Esophagus squamous epithelium (tissue), 5 donors: ENCODE data around the gene RET. TPM values are rescaled to one million over a fixed set of nuclear protein-coding genes. Genes with fewer than 3 reads are reported as not detected.

Experiments used
- DNase-seq: peaks from one replicate; lab custom pipeline; 2025; lab: John Stamatoyannopoulos, UW
- H3K27ac ChIP-seq, 4 donors: fragments of 200-600 bp; sonication (generic); one replicate each; pipeline ENCODE4 v1.5.1; 2016 to 2019; ENCODE audit warnings: mild to moderate bottlenecking in 1 of 4
- H3K27me3 ChIP-seq, 4 donors: fragments of 200-600 bp; sonication (generic); 1 replicate in 3 of 4; 2 replicates in 1 of 4; pipeline versions ENCODE4 v1.5.1 to v1.6.0; 2017 to 2021; ENCODE audit warnings: antibody characterized with exemption in 1 of 4
- H3K36me3 ChIP-seq, 3 donors: fragments of 200-600 bp; sonication (generic); one replicate each; pipeline ENCODE4 v1.5.1; 2016 to 2019
- H3K4me1 ChIP-seq, 3 donors: fragments of 200-600 bp; sonication (generic); one replicate each; pipeline ENCODE4 v1.5.1; 2017 to 2019
- H3K4me3 ChIP-seq, 4 donors: fragments of 200-600 bp; sonication (generic); 1 replicate in 3 of 4; 2 replicates in 1 of 4; pipeline ENCODE4 v1.5.1; 2016 to 2019; ENCODE audit warnings: mild to moderate bottlenecking in 2 of 4, moderate library complexity in 1 of 4
- H3K9me3 ChIP-seq, 3 donors: fragments of 200-600 bp; sonication (generic); one replicate each; pipeline ENCODE4 v1.5.1; 2016 to 2019
- POLR2A ChIP-seq, 4 donors: fragments of 450-650 bp; IDR thresholded peaks; one replicate each; pipeline ENCODE4 v1.6.1; 2017; ENCODE audit warnings: antibody characterized with exemption in 4 of 4, mild to moderate bottlenecking in 4 of 4, moderate library complexity in 3 of 4
- WGBS, 2 donors: methylation state at CpG; one replicate each; pipeline ENCODE4 v1.1.5; 2018; 5-methylcytosine and 5-hydroxymethylcytosine counted together
- intact Hi-C: fragments of 100-400 bp; cut with DNase I; formaldehyde crosslinking; loops from one replicate; pipeline ENCODE4 v1.15.0; 2022
- total RNA-seq, 4 donors: library from RNA; depleted of rRNA; stranded (reverse); fragments of >200 nt; gene quantifications; one replicate each; pipeline ENCODE4 v1.1.0, GENCODE V29; 2016
- TF ChIP-seq, protein P1 (sequence below), 6 experiments: fragments of 450-650 bp in 4 of 6; fragments of 200-600 bp in 2 of 6; sonication (generic) in 2 of 6; IDR thresholded peaks; one replicate each; pipeline ENCODE4 v1.5.1; 2016 to 2019; ENCODE audit warnings: antibody characterized with exemption in 6 of 6, mild to moderate bottlenecking in 4 of 6, moderate library complexity in 4 of 6
- donor health status: DM: yes; HTN: yes; CAD: no.

The RET gene
- under 1 TPM; 0.04 to 0.19 (median 0.11) TPM for total RNA-seq

DNA sequence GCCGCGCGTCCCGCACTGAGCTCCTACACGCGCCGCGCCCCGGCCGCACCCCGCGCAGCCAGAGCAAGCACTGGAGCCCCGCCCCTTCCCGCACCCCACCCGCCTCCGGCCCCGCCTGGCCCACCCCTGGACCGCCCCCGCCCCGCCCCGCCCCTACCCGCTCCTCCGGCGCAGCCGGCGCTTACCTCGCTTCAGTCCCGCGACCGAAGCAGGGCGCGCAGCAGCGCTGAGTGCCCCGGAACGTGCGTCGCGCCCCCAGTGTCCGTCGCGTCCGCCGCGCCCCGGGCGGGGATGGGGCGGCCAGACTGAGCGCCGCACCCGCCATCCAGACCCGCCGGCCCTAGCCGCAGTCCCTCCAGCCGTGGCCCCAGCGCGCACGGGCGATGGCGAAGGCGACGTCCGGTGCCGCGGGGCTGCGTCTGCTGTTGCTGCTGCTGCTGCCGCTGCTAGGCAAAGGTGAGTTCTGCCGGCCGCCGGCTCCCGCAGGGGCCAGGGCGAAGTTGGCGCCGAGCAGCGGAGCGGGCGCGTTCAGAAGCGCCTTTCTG is at the start of gene RET:
RET (plus strand) TSS at position 194 of the 545 bp plus-strand sequence; CDS start at position 384, 190 bp downstream.
- WGBS, 2 donors = no CpG with 5 or more reads among the region's 78 CpGs
- DNase-seq = no peak
- peak within 1 kb of the TSS; percentile 33 to 68 (median 46) for H3K4me3 ChIP-seq
- intact Hi-C loops = no loop called here
- H3K27me3 ChIP-seq = peaks cover 0 to 100% (median 0%) of the 10 kb centered on the region in 4 donors
- H3K4me1 ChIP-seq = peaks cover 7 to 31% (median 17%) of the 10 kb centered on the region in 3 donors
- no peaks in the 10 kb centered on the region for H3K9me3 ChIP-seq
- no peak for TF ChIP-seq POLR2A (IDR thresholded peaks at IDR 0.05)
- TF ChIP-seq, protein P1, sequence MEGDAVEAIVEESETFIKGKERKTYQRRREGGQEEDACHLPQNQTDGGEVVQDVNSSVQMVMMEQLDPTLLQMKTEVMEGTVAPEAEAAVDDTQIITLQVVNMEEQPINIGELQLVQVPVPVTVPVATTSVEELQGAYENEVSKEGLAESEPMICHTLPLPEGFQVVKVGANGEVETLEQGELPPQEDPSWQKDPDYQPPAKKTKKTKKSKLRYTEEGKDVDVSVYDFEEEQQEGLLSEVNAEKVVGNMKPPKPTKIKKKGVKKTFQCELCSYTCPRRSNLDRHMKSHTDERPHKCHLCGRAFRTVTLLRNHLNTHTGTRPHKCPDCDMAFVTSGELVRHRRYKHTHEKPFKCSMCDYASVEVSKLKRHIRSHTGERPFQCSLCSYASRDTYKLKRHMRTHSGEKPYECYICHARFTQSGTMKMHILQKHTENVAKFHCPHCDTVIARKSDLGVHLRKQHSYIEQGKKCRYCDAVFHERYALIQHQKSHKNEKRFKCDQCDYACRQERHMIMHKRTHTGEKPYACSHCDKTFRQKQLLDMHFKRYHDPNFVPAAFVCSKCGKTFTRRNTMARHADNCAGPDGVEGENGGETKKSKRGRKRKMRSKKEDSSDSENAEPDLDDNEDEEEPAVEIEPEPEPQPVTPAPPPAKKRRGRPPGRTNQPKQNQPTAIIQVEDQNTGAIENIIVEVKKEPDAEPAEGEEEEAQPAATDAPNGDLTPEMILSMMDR (IDR thresholded peaks at IDR 0.05) = no peak
- no peak within 1 kb of the TSS for H3K27ac ChIP-seq
- no peaks in the 10 kb centered on the region for H3K36me3 ChIP-seq

DNA sequence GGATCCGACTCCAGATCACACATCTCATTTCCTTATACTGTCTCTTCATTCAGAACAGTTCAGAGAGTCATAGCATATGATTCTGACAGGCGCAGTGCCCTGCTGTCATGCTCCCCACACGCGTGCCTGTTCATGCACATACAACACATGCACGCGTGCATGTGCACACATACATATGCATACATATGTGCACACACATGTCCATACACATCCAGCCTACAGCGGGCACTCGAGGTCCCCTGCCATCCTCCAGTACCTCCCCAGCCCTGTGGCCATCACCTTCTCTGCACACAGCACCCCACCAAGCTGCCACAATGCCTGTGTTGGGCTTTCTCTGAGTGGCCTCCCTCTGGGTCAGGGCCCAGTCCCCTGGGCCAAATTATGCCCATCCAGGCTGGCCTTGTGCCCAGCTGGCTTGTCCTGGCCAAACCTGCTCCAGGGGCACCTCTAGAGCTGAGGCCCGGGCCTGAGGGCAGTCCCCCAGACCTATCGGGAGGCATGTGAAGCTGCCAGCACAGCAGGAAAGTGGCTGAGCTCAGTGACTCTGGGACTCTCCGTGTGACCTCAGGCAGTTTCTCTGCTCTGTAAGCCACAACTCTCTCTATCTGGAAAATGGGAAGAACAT is 49.4 kb upstream of the RET start:
- no peak for DNase-seq

DNA sequence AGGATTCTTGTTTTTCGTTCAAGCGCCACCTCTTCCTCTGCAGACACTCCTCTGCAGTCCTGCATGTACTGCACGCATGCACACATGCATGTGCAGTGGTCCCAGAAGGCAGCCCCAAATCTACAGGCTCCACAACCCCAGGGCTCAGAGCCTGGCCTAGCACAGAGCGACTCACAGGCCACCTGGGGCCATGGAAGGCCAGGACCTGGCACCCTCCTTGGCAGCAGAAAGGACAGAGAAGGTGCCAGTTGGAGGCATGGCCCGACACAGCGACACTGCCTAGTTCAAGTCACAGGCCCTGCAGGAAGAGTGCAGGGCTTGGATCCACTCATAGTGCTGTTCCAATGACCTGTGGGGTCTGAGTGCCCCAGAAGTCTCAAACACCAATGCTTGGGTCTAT is 48.7 kb upstream of the RET start:
- H3K4me3 ChIP-seq = no peak overlapping the region
- H3K27me3 ChIP-seq = peaks cover 0 to 40% (median 0%) of the 10 kb centered on the region in 4 donors
- intact Hi-C loops = no loop called here
- WGBS, 2 donors = 91 to 92% methylated on average over 5 of the region's 6 CpGs
- no peak overlapping the region for H3K27ac ChIP-seq
- no peak for DNase-seq
- H3K9me3 ChIP-seq = peaks cover 0 to 6% (median 0%) of the 10 kb centered on the region in 3 donors
- H3K4me1 ChIP-seq = peaks cover 0 to 11% (median 0%) of the 10 kb centered on the region in 3 donors
- TF ChIP-seq, protein P1 (IDR thresholded peaks at IDR 0.05) = no peak
- no peak for TF ChIP-seq POLR2A (IDR thresholded peaks at IDR 0.05)
- no peaks in the 10 kb centered on the region for H3K36me3 ChIP-seq

More for the DNA sequence above, 49.4 kb upstream of the RET start:
- Histone ChIP-seq H3K27ac (no peak overlapping the region), H3K27me3 (peaks cover 0 to 40% (median 0%) of the 10 kb centered on the region in 4 donors), H3K36me3 (no peaks in the 10 kb centered on the region), H3K4me1 (peaks cover 0 to 11% (median 0%) of the 10 kb centered on the region in 3 donors), H3K9me3 (no peaks in the 10 kb centered on the region), H3K4me3 (no peak overlapping the region)
- 81 to 82% methylated on average over 8 to 9 of the region's 11 CpGs for WGBS, 2 donors
- intact Hi-C loops = no loop called here
- TF ChIP-seq POLR2A (IDR thresholded peaks at IDR 0.05) = no peak
- TF ChIP-seq, protein P1 (IDR thresholded peaks at IDR 0.05) = no peak

DNA sequence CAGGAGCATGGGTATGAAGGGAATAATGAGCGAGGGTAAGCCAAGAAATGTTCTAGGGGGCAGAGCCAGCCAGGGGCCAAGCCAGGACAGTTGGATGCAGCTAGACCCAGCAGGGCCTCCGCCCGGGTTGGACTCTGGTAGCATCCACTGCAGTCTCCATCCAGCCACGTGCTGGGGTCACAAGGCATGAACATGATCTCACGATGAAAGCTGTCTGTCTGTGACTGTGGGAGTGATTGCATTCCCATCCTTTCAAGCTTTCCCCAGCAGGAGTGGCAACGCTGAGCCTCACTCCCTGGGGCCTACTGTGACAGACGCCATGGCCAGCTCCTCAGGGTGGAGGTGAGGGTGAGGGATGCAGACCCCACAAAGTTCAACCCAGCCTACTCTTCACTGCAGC is 47.8 kb upstream of the RET start:
- intact Hi-C loops = no loop called here
- H3K27ac ChIP-seq = no peak overlapping the region
- H3K4me3 ChIP-seq = no peak overlapping the region
- peaks cover 0 to 40% (median 0%) of the 10 kb centered on the region in 4 donors for H3K27me3 ChIP-seq
- peaks cover 0 to 11% (median 0%) of the 10 kb centered on the region in 3 donors for H3K4me1 ChIP-seq
- peaks cover 0 to 9% (median 0%) of the 10 kb centered on the region in 3 donors for H3K9me3 ChIP-seq
- no peaks in the 10 kb centered on the region for H3K36me3 ChIP-seq
- WGBS, 2 donors = 56 to 71% methylated on average over 3 to 6 of the region's 7 CpGs
- no peak for TF ChIP-seq POLR2A (IDR thresholded peaks at IDR 0.05)
- TF ChIP-seq, protein P1 (IDR thresholded peaks at IDR 0.05) = no peak
- DNase-seq = no peak

DNA sequence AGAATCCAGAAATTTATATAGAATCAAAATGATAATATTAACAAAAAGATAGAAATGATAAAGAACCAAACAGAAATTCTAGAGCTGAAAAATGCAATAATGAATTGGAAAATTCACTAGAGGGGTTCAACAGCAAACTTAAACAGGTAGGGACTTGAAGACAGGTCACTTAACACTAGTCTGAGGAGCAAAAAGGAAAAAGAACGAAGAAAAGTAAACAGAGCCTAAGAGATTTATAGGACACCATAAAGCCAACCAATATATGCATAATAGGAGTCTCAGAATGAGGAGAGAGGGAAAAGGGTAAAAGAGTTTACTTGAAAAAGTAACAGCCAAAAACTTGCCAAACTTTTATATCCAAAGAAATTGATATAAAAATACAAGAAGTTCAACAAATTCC is 44.3 kb upstream of the RET start:
- H3K27ac ChIP-seq = no peak overlapping the region
- TF ChIP-seq POLR2A (IDR thresholded peaks at IDR 0.05) = no peak
- TF ChIP-seq, protein P1 (IDR thresholded peaks at IDR 0.05) = no peak
- no peak for DNase-seq
- peaks cover 0 to 8% (median 0%) of the 10 kb centered on the region in 4 donors for H3K27me3 ChIP-seq
- intact Hi-C loops = no loop called here
- H3K4me1 ChIP-seq = no peaks in the 10 kb centered on the region
- peaks cover 0 to 9% (median 0%) of the 10 kb centered on the region in 3 donors for H3K9me3 ChIP-seq
- H3K36me3 ChIP-seq = no peaks in the 10 kb centered on the region
- 48 to 61% methylated on average over 1 of the region's 1 CpG for WGBS, 2 donors
- no peak overlapping the region for H3K4me3 ChIP-seq
